ENCODE data around the gene FOXP1.

Gene FOXP1

GRCh38 chr3:71051259-71051595 is 532.3 kb downstream of the FOXP1 start:
- DNase-seq (ENCODE audit: low read depth in 4 of 4, low spot score in 1 of 4) = no peak

- no peak for DNase-seq (ENCODE audit: low read depth in 4 of 4, low spot score in 1 of 4)
Observed at GRCh38 chr3:71050538-71051258, 532.8 kb downstream of the FOXP1 start.

DNA sequence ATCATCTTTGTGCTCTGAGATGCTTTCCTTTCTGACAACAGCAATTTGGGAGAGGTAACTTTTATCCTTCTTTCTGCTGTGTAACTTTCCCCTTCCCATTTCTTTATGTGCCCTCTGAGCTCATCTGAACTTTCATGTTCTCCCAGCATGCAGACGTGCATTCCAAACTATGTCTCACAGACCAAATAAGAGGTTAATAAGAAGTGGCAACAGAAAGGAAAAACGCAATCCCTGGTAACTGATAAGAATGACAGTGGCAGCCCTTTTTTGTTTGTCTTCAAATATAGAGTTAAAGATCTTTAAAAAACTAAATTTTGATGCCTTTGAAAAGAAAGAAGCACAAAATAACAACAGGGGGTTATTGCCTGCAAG is 533.4 kb downstream of the FOXP1 start:
- DNase-seq (ENCODE audit: low read depth in 4 of 4, low spot score in 1 of 4) = no peak

- no peak for DNase-seq (ENCODE audit: low read depth in 4 of 4, low spot score in 1 of 4)
Observed at GRCh38 chr3:71048948-71049347, 534.6 kb downstream of the FOXP1 start.

DNA sequence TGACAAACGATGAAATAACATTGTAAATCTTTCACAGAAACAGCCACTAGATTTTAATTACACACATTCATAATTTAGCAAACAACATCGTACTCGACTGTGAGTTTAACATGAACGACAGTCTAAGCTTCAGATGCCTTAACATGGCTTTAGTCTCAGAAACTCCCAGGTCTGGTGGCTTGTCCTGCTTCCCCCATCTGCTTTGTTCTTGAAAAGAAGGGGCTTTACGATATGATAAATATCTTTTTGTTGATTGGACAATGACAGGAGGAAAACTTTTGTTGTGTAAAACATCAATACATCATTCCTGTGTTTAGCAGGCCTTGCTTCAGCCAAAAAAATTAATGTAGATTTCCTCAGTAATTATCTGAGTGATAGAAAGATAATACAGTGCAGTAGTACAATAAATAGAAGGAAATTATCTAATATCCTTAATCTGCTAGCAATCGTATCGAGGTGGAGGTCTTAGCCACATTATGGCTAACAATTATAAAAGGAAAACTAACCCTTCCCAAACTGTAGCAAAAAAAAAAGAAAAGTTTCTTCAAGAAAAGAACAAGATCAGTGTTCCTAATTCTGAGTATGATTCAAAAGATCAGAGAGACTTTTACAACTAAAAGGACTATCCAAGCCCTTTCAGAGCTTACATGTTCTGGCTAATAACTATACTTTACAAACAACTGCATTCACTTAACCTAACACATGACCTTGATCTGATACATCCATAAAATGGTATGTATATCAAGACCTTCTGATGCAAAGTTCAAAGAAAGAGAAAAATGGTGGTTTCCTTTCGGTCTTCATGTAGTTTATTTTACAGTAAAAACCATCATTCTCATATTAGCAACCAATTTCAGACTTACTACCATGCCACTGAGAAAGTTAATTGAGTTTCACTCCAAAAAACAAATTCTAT is 535.7 kb downstream of the FOXP1 start:
- no peak for DNase-seq (ENCODE audit: low read depth in 4 of 4, low spot score in 1 of 4)

DNA sequence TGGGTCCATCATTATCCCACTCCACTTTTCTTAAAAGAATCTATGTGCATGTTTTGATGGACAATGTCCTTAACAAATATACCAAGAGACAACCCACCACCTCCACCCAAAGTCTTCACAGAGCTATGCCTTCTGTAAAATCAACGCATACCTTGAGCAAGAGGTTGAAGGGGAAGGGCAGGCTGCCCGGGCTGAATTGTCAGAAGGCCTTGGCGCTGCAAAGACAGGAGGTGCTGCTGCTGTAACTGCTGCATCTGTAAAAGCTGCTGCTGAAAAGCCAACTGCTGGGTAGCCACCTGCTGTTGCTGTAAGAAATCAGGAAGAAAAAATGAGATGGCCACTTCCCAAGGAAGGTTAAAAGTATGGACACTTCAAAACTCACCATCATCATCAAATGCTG is 536.7 kb downstream of the FOXP1 start:
- DNase-seq (ENCODE audit: low read depth in 4 of 4, low spot score in 1 of 4) = no peak

GRCh38 chr3:71045917-71046282 is 537.6 kb downstream of the FOXP1 start:
- no peak for DNase-seq (ENCODE audit: low read depth in 4 of 4, low spot score in 1 of 4)

GRCh38 chr3:71045212-71045916 is 538.2 kb downstream of the FOXP1 start:
- DNase-seq (ENCODE audit: low read depth in 4 of 4, low spot score in 1 of 4) = no peak

GRCh38 chr3:71042759-71043158 is 540.8 kb downstream of the FOXP1 start:
- no peak for DNase-seq (ENCODE audit: low read depth in 4 of 4, low spot score in 1 of 4)

GRCh38 chr3:71041371-71041770 is 542.2 kb downstream of the FOXP1 start:
- DNase-seq (ENCODE audit: low read depth in 4 of 4, low spot score in 1 of 4) = no peak

- DNase-seq (ENCODE audit: low read depth in 4 of 4, low spot score in 1 of 4) = no peak
Observed at GRCh38 chr3:71039332-71039731, 544.2 kb downstream of the FOXP1 start.

GRCh38 chr3:71037775-71038174 is 545.8 kb downstream of the FOXP1 start:
- no peak for DNase-seq (ENCODE audit: low read depth in 4 of 4, low spot score in 1 of 4)

DNA sequence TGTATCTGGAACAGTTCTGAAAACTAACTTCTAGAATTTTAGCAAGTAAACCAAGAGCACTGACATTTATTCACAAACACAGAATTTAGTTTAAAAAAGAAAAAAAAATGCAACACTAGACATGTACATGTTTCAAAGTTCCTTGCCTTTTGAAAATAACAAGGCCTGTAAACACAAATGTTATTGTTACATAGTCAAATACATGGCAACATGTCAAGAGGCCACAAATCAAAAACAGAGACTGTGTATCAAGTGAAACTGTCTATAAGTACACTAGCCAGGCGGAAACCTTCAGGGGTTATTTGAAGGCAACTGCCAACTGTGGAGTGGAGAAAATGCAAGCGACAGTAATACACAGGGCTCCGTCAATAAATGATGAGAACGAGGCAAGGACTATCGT is 547.6 kb downstream of the FOXP1 start:
- no peak for DNase-seq (ENCODE audit: low read depth in 4 of 4, low spot score in 1 of 4)

- DNase-seq (ENCODE audit: low read depth in 4 of 4, low spot score in 1 of 4) = no peak
Observed at GRCh38 chr3:71035314-71035713, 548.2 kb downstream of the FOXP1 start.

GRCh38 chr3:71033681-71034220 is 549.8 kb downstream of the FOXP1 start:
- no peak for DNase-seq (ENCODE audit: low read depth in 4 of 4, low spot score in 1 of 4)

- DNase-seq (ENCODE audit: low read depth in 4 of 4, low spot score in 1 of 4) = no peak
Observed at GRCh38 chr3:71031914-71032521, 551.5 kb downstream of the FOXP1 start.

DNA sequence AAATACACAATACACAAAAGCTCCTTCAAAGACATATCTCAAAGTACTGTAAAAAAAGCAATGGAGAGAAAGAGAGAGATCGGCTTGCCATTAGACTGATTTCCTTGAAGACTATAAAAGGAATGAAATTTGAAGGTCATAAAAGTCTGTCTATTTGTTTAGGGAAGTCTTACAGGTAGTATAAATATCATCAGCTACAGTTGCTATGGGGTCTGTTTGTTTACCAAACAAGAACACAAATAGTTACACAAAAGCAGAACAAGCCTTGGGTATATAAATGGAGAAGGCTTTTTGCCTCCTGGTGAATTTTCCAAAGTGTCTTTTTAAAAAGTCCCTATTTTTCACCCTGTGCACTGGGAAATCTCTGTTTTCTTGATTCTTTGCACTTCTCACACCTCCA is 552.3 kb downstream of the FOXP1 start:
- DNase-seq (ENCODE audit: low read depth in 4 of 4, low spot score in 1 of 4) = no peak

DNA sequence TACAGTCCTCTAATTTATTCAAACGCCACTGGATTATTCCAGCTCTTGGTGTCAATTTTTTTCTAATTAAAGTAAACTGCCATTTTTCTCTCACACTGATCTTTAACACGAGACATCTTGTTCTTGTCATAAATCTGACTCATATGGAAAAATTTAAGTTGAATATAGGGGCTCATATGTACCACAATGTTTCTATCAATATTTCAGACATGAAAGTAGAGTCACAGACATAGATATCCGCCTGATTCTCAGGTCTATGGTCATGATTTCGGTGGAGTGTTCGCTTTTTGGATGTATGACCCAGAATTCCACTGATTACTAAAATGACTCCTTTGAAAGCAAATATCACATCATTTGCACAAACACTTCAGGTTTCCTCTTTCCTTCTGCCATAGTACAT is 552.8 kb downstream of the FOXP1 start:
- DNase-seq (ENCODE audit: low read depth in 4 of 4, low spot score in 1 of 4) = no peak

DNA sequence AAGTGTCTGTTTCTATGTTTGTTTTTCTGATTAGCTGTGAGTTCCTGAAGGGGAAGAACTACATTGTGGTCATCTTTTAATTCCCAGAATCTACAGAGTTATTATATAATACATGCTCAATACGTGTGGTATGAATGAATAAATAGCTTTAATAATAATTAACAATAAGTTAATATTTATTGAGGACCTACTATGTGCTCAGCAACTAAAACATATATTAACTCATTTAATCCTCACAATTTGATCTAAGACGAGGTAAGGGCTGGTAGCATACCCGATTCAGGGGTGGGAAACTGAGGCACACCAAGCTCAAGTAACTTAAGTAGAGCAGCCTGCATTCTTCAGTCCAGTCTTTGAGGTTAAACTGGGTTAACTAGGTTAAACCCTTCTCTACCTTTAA is 553.8 kb downstream of the FOXP1 start:
- no peak for DNase-seq (ENCODE audit: low read depth in 4 of 4, low spot score in 1 of 4)

- no peak for DNase-seq (ENCODE audit: low read depth in 4 of 4, low spot score in 1 of 4)
Observed at GRCh38 chr3:71028802-71029201, 554.7 kb downstream of the FOXP1 start.

DNA sequence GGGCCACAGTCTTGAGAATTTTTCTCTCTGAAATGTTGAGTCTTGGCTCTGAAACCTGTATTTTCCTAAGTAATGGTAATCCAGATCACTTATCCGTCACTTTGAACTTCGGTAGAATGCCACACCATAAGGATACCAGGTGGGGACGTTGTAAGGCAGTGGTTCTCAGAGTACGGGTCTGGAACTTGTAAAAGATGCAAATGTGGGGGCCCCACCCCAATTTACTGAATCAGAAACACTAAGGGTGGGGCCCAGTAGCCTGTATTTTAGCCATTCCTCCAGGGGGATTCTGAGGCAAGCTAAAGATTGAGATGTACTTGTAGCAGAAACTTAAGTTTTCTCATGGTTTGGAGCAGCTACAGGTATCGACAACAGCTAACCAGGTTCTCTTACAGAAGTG is 555.3 kb downstream of the FOXP1 start:
- DNase-seq (ENCODE audit: low read depth in 4 of 4, low spot score in 1 of 4) = no peak

Measured in stimulated activated CD4-positive, alpha-beta T cell treated with anti-CD3 and anti-CD28 coated beads, Interleukin-1b, Interleukin-23, amount 100 ng/mL, for 24 hours (primary cell).